Fibroblast of lung (primary cell): Measurements from ENCODE around the gene NIP7. TPM values are rescaled to one million over a fixed set of nuclear protein-coding genes. Genes with fewer than 3 reads are reported as not detected.

Experiments used
- DNase-seq, 2 donors: peaks; one replicate each; pipeline versions ENCODE4 v3.0.0 to v3.0.0-alpha.2; 2010; ENCODE audit warnings: low read depth in 2 of 2
- H2AFZ ChIP-seq: 2 replicates; pipeline ENCODE4 v1.5.1; 2012; ENCODE audit warnings: low read length, control low read depth, inconsistent platforms
- H3K27ac ChIP-seq: 2 replicates; pipeline ENCODE4 v1.5.1; 2011; ENCODE audit warnings: low read length, control low read depth; ENCODE audit not compliant: insufficient read depth
- H3K27me3 ChIP-seq: 2 replicates; pipeline ENCODE4 v1.5.1; 2011; ENCODE audit warnings: mild to moderate bottlenecking, low read length; ENCODE audit not compliant: control insufficient read depth, insufficient read depth
- H3K36me3 ChIP-seq: 2 replicates; pipeline ENCODE4 v1.5.1; 2011; ENCODE audit warnings: low read length; ENCODE audit not compliant: control insufficient read depth, insufficient read depth
- H3K4me1 ChIP-seq: 2 replicates; pipeline ENCODE4 v1.5.1; 2011; ENCODE audit warnings: low read length; ENCODE audit not compliant: control insufficient read depth, insufficient read depth; ENCODE audit errors: extremely low read depth
- H3K4me2 ChIP-seq: 2 replicates; pipeline ENCODE4 v1.5.1; 2011; ENCODE audit warnings: low read length, control low read depth; ENCODE audit not compliant: insufficient read depth; ENCODE audit errors: extremely low read depth
- H3K4me3 ChIP-seq, 4 experiments: fragments of 200-600 bp in 1 of 4; sonication (generic) in 1 of 4; replicated peaks in 1 of 4; 2 replicates each; pipeline ENCODE4 v1.5.1; 2011 to 2016; ENCODE audit warnings: low read length in 4 of 4, low read depth in 3 of 4, mild to moderate bottlenecking in 3 of 4, control low read depth in 2 of 4, inconsistent platforms in 1 of 4, mixed read lengths in 1 of 4; ENCODE audit not compliant: insufficient read depth in 1 of 4; ENCODE audit errors: control extremely low read depth in 1 of 4
- H3K79me2 ChIP-seq: 2 replicates; pipeline ENCODE4 v1.5.1; 2012; ENCODE audit warnings: mild to moderate bottlenecking, low read length, inconsistent platforms; ENCODE audit not compliant: control insufficient read depth, insufficient read depth
- H3K9ac ChIP-seq: 2 replicates; pipeline ENCODE4 v1.5.1; 2011; ENCODE audit warnings: mild to moderate bottlenecking, low read length, control low read depth; ENCODE audit not compliant: insufficient read depth
- H3K9me3 ChIP-seq: 2 replicates; pipeline ENCODE4 v1.5.1; 2012; ENCODE audit warnings: low read depth, low read length; ENCODE audit not compliant: control insufficient read depth, insufficient read depth
- H4K20me1 ChIP-seq: 2 replicates; pipeline ENCODE4 v1.5.1; 2011; ENCODE audit warnings: low read length; ENCODE audit not compliant: control insufficient read depth, insufficient read depth; ENCODE audit errors: extremely low read depth
- CTCF ChIP-seq, 2 donors: IDR thresholded peaks in 1 of 2; conservative IDR thresholded peaks in 1 of 2; 1 replicate in 1 of 2; 2 replicates in 1 of 2; pipeline ENCODE4 v1.5.1; 2011 to 2012; ENCODE audit warnings: low read length in 2 of 2, control low read depth in 1 of 2, inconsistent platforms in 1 of 2, low read depth in 1 of 2, mild to moderate bottlenecking in 1 of 2
- EZH2 ChIP-seq: IDR thresholded peaks from 2 replicates; pipeline ENCODE4 v1.5.1; 2012; ENCODE audit warnings: low read length, control low read depth, mild to moderate bottlenecking; ENCODE audit errors: missing control alignments
- polyA plus RNA-seq, 2 donors: library from polyadenylated mRNA; depleted of rRNA in 1 of 2; stranded (reverse) in 1 of 2; unstranded in 1 of 2; fragments of >200 nt; gene quantifications; 2 replicates each; pipeline ENCODE4 v1.2.1, GENCODE V29; 2011 to 2012; ENCODE audit warnings: missing spikeins in 1 of 2
- total RNA-seq: library from RNA; depleted of rRNA; stranded (reverse); fragments of >200 nt; gene quantifications from 2 replicates; pipeline ENCODE4 v1.2.1, GENCODE V29; 2014

Gene NIP7
- total and polyA plus RNA-seq, 2 donors (not counting 1 experiment from before 2014, with no cell fraction given): 13.3 to 20.0 TPM

- H3K9me3 ChIP-seq: no peaks in the 10 kb centered on the region
These were observed 28.4 kb downstream of the NIP7 start for GRCh38 chr16:69367980-69368379.

DNA sequence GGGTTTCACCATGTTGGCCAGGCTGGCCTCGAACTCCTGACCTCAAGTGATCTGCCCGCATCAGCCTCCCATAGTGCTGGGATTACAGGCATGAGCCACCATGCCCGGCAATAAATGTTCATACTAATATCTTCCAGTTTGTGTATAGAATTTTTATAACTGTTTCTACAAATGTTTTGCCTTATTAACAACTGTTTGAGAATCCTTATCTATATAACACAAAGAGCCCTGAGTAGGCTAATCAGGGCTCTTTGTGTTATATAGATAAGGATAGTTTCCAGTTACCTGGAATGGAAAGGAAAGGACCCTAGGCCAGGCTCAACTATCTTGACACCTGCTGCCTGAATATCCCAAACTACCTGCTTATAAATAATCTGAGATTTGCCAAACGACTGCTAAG lies 29.3 kb downstream of the NIP7 start:
- Histone ChIP-seq H3K4me2 (no peak overlapping the region), H3K36me3 (peaks cover 12% of the 10 kb centered on the region), H3K9ac (no peak overlapping the region), H3K27ac (no peak overlapping the region), H3K4me3 (no peak overlapping the region), H3K27me3 (no peaks in the 10 kb centered on the region), H3K79me2 (no peaks in the 10 kb centered on the region), H2AFZ (no peak overlapping the region), H4K20me1 (no peaks in the 10 kb centered on the region), H3K4me1 (no peaks in the 10 kb centered on the region), H3K9me3 (no peaks in the 10 kb centered on the region)
- TF ChIP-seq EZH2: no peak
- no peak for DNase-seq

More at GRCh38 chr16:69367980-69368379, 28.4 kb downstream of the NIP7 start:
- Histone ChIP-seq H3K4me1 (no peaks in the 10 kb centered on the region), H3K27ac (no peak overlapping the region), H2AFZ (no peak overlapping the region), H3K4me2 (no peak overlapping the region), H3K36me3 (peaks cover 16% of the 10 kb centered on the region), H3K79me2 (no peaks in the 10 kb centered on the region), H4K20me1 (no peaks in the 10 kb centered on the region), H3K9ac (no peak overlapping the region), H3K27me3 (no peaks in the 10 kb centered on the region), H3K4me3 (no peak overlapping the region)
- peak in 1 of 2 donors; percentile 37 for DNase-seq
- no peak for TF ChIP-seq CTCF (conservative IDR thresholded peaks at IDR 0.05 in 1 of 2, IDR thresholded peaks at IDR 0.05 in 1 of 2; ENCODE audit: low read depth in 1 of 2, low read length in 2 of 2)
- no peak for TF ChIP-seq EZH2

DNA sequence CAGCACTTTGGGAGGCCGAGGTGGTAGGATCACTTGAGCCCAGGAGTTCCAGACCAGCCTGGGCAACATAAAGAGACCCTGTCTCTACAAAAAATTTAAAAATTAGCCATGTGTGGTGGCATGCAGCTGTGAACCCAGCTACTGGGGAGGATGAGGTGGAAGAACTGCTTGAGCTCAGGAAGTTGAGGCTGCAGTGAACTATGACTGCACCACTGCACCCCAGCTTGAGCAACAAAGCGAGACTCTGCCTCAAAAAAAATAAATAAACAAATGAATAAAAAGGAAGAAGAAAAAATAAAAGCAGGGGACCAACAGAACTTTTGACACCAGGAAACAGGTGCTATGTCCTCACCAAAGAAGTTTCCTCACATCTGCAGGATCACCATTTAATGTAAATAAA lies 32.0 kb downstream of the NIP7 start:
- H3K36me3 ChIP-seq: peaks cover 8% of the 10 kb centered on the region

More for the DNA sequence above, 32.0 kb downstream of the NIP7 start:
- no peak overlapping the region for H3K4me2 ChIP-seq
- DNase-seq: no peak
- H3K4me3 ChIP-seq: no peak overlapping the region
- H4K20me1 ChIP-seq: no peaks in the 10 kb centered on the region
- H3K27me3 ChIP-seq: no peaks in the 10 kb centered on the region
- no peak overlapping the region for H3K27ac ChIP-seq
- no peak overlapping the region for H2AFZ ChIP-seq
- H3K79me2 ChIP-seq: no peaks in the 10 kb centered on the region
- no peaks in the 10 kb centered on the region for H3K9me3 ChIP-seq
- H3K4me1 ChIP-seq: no peaks in the 10 kb centered on the region
- H3K9ac ChIP-seq: no peak overlapping the region
- no peak for TF ChIP-seq EZH2
- no peak for TF ChIP-seq CTCF (conservative IDR thresholded peaks at IDR 0.05 in 1 of 2, IDR thresholded peaks at IDR 0.05 in 1 of 2; ENCODE audit: low read depth in 1 of 2, low read length in 2 of 2)
